Measurements from ENCODE around the gene TRAF7. TPM values are rescaled to one million over a fixed set of nuclear protein-coding genes. Genes with fewer than 3 reads are reported as not detected.
"Not testable (repeated sequence)": the region's sequence is repeated elsewhere in the genome, so short reads cannot be mapped to it uniquely, and the experiment has no call there.

Gene TRAF7
- total and polyA plus RNA-seq, 2 of the 8 experiments (the other 6 are each of a cell fraction or from before 2014, with no cell fraction given): 96.8 to 148 TPM

DNA sequence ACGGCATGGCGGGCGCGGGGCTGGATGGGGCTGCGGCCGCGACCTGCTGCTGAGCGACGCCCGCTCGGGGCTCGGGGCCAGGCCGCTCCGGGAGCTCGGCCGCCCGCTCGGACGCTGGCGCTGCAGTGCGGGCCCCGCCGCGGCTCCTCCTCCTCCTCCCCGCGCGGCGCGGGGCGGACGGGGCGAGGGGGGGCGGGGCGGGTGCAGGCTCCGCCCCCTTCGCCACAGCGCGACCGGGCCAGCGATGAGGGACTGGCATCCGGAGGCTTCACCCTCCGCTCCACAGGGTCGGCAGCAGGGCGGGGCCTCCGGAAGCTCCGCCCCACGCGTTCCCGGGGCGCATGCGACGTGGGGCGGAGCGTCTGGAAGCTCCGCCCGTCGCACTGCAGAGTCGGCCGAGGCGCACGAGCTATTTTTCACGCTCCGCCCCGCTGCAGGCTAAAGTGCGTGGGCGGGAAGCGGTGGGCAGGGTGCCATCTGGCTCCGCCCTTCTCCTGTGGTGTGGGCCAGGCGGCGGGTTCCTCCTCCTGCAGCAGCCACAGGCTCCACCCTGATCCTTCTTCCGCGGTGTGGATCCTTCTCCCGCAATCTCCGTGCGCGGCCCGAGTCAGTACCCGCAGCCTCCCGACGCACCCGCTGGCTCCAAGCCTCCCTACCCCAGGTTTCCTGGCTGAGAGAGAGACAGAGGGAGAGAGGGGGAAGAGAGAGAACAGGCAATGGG lies 19.7 kb upstream of the TRAF7 start, which contains the start of gene PKD1:
Gene PKD1 (minus strand): TSS at position 129 of the 721 bp plus-strand sequence. CDS start 209 bp downstream, outside the sequence.
- peak within 1 kb of the TSS; percentile 53 to 69 for H3K4me2 ChIP-seq (ENCODE audit: insufficient read depth in 1 of 2, low read depth in 2 of 2, low read length in 2 of 2)
- H4K20me1 ChIP-seq (replicated peaks in 1 of 2; ENCODE audit: control insufficient read depth in 1 of 2, insufficient read depth in 2 of 2, low read length in 2 of 2); H3K18ac ChIP-seq (ENCODE audit: extremely low read depth, low read length); H2BK15ac ChIP-seq (ENCODE audit: low read length); H3K23me2 ChIP-seq (ENCODE audit: low read depth, low read length); H2BK12ac ChIP-seq (ENCODE audit: low read depth, low read length); H3K4me1 ChIP-seq (replicated peaks in 1 of 4; ENCODE audit: control insufficient read depth in 3 of 4, insufficient read depth in 4 of 4, low read length in 3 of 4); H3K23ac ChIP-seq (ENCODE audit: insufficient read length); H2BK20ac ChIP-seq (ENCODE audit: low read length); H3K36me3 ChIP-seq (ENCODE audit: control insufficient read depth in 2 of 4, insufficient read depth in 4 of 4, low read length in 3 of 4); H2BK5ac ChIP-seq (ENCODE audit: low read depth, low read length); H3K27me3 ChIP-seq (replicated peaks in 1 of 4; ENCODE audit: control insufficient read depth in 3 of 4, extremely low read depth in 1 of 4, insufficient read depth in 3 of 4, low read length in 3 of 4); H4K8ac ChIP-seq (ENCODE audit: extremely low read depth, insufficient read depth, low read length); H3K9me3 ChIP-seq (ENCODE audit: insufficient read depth in 2 of 2, low read depth in 1 of 2, low read length in 1 of 2); H4K91ac ChIP-seq (replicated peaks; ENCODE audit: insufficient read length, low read length); H3K14ac ChIP-seq (ENCODE audit: insufficient read length); H3K9ac ChIP-seq (replicated peaks in 1 of 4; ENCODE audit: extremely low read depth in 1 of 4, low read depth in 3 of 4, low read length in 3 of 4); H3K79me1 ChIP-seq (ENCODE audit: low read depth, low read length); H2BK120ac ChIP-seq (replicated peaks; ENCODE audit: low read depth, low read length); FAIRE-seq; H3K56ac ChIP-seq (replicated peaks; ENCODE audit: insufficient read length, low read depth, low read length); H3K79me2 ChIP-seq (ENCODE audit: control insufficient read depth in 1 of 2, insufficient read depth in 2 of 2, low read length in 2 of 2); H3K4ac ChIP-seq (replicated peaks; ENCODE audit: insufficient read length, low read depth, low read length); H2AK5ac ChIP-seq (ENCODE audit: low read depth, low read length); H3K27ac ChIP-seq (ENCODE audit: low read depth, low read length): not testable (repeated sequence)
- H2AFZ ChIP-seq (ENCODE audit: low read length): 0 out of 2 replicates have a peak within 1 kb of the TSS, but pooled peaks have one; percentile 10
- H3K4me3 ChIP-seq (ENCODE audit: extremely low read depth in 1 of 4, insufficient read depth in 2 of 4, low read depth in 3 of 4, low read length in 4 of 4): peak within 1 kb of the TSS; percentile 35 to 60 (median 46); a peak in 6 of 8 replicates
- POLR2A ChIA-PET (ENCODE audit: partially characterized antibody): interaction anchor here (1.5 to 12.1 kb wide), 2 partner anchors 10 to 16 kb away, joined by 4 to 220 read pairs; partner anchors contain the start of genes RAB26 and TRAF7
- peak within 1 kb of the TSS; percentile 72 for H4K5ac ChIP-seq (ENCODE audit: insufficient read length, low read depth, low read length)
- TF ChIP-seq EGR1 (IDR thresholded peaks at IDR 0.05; ENCODE audit: borderline replicate concordance, low read depth, low read length): peak; percentile 97
- TF ChIP-seq HDAC2 (IDR thresholded peaks at IDR 0.05; ENCODE audit: borderline replicate concordance in 1 of 2, low read depth in 2 of 2, low read length in 2 of 2): 0 out of 4 replicates have a peak, but pooled peaks of 1 of the 2 experiments have one; percentile 19
- TF ChIP-seq BACH1 (IDR thresholded peaks at IDR 0.05; ENCODE audit: low read length): peak; percentile 74; the same call in 1 of the 2 replicates
- TF ChIP-seq, protein P1, sequence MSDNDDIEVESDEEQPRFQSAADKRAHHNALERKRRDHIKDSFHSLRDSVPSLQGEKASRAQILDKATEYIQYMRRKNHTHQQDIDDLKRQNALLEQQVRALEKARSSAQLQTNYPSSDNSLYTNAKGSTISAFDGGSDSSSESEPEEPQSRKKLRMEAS (IDR thresholded peaks at IDR 0.05): 0 out of 2 replicates have a peak, but pooled peaks have one; percentile 11
- 0% methylated on average over 21 of the region's 81 CpGs; no CpG with 5 or more reads in 1 of the 2 experiments for WGBS, 2 experiments (ENCODE audit: extremely low coverage in 1 of 2, insufficient coverage in 1 of 2, insufficient read length in 1 of 2, insufficient replicate concordance in 2 of 2, low coverage in 1 of 2, low lambda C conversion rate in 2 of 2, missing lambda C conversion rate in 1 of 2)
- CTCF ChIA-PET (ENCODE audit: partially characterized antibody): interaction anchor here (0.6 to 1.6 kb wide), 2 partner anchors 44 to 119 kb away, joined by 3 to 4 read pairs; no protein-coding TSS in a partner anchor
- peak; percentile 80 to 100 for DNase-seq (ENCODE audit: low read depth in 1 of 2, low spot score in 2 of 2)
